Type B pancreatic cell (in vitro differentiated cells): ENCODE results near the gene RPS19. TPM values are rescaled to one million over a fixed set of nuclear protein-coding genes. Genes with fewer than 3 reads are reported as not detected.

ENCODE experiments used
- DNase-seq: peaks from one replicate; pipeline ENCODE4 v3.0.0; 2021; ENCODE audit warnings: mixed read lengths; ENCODE audit not compliant: unreplicated experiment; ENCODE audit errors: extremely low spot score
- H3K27ac Mint-ChIP-seq: 2 replicates; pipeline ENCODE4 v1.8.0; 2021; ENCODE audit warnings: mild to moderate bottlenecking, mixed read lengths
- H3K27me3 Mint-ChIP-seq: 2 replicates; pipeline ENCODE4 v1.8.0; 2021; ENCODE audit warnings: mixed read lengths
- H3K36me3 Mint-ChIP-seq: 2 replicates; pipeline ENCODE4 v1.8.0; 2021; ENCODE audit warnings: mixed read lengths
- H3K4me1 Mint-ChIP-seq: one replicate; pipeline ENCODE4 v1.8.0; 2021; ENCODE audit warnings: mixed read lengths; ENCODE audit not compliant: unreplicated experiment
- H3K4me3 Mint-ChIP-seq: 2 replicates; pipeline ENCODE4 v1.8.0; 2021; ENCODE audit warnings: mild to moderate bottlenecking, mixed read lengths
- H3K9me3 Mint-ChIP-seq: 2 replicates; pipeline ENCODE4 v1.8.0; 2021; ENCODE audit warnings: mixed read lengths
- CTCF ChIP-seq: fragments of 200-600 bp; sonication (generic); conservative IDR thresholded peaks from 2 replicates; pipeline ENCODE4 v1.5.0; 2021; ENCODE audit warnings: antibody characterized with exemption, mild to moderate bottlenecking
- total RNA-seq: library from RNA; stranded (reverse); gene quantifications from 2 replicates; pipeline ENCODE4 v1.2.1, GENCODE V29; 2021; ENCODE audit warnings: low replicate concordance

The RPS19 gene
- total RNA-seq, 1 donor from 2014 or later, result 3,159 TPM

- Mint-ChIP-seq H3K4me1 (no peaks in the 10 kb centered on the region), H3K36me3 (no peaks in the 10 kb centered on the region), H3K27ac (no peak overlapping the region), H3K4me3 (no peak overlapping the region), H3K27me3 (peaks cover 29% of the 10 kb centered on the region), H3K9me3 (peaks cover 4% of the 10 kb centered on the region)
- TF ChIP-seq CTCF, result no peak
- DNase-seq, result no peak
Observed at GRCh38 chr19:41843371-41843770, 16.7 kb upstream of the RPS19 start.

GRCh38 chr19:41844601-41845000, 15.5 kb upstream of the RPS19 start, which contains the start of gene LYPD4:
TSS of gene LYPD4 (minus strand) at chr19:41844683. CDS start at chr19:41839285, 5,398 bp downstream.
- no peak for DNase-seq
- Mint-ChIP-seq H3K36me3 (no peaks in the 10 kb centered on the region), H3K9me3 (peaks cover 4% of the 10 kb centered on the region), H3K4me1 (no peaks in the 10 kb centered on the region), H3K4me3 (no peak within 1 kb of the TSS), H3K27me3 (peaks cover 30% of the 10 kb centered on the region), H3K27ac (no peak within 1 kb of the TSS)
- no peak for TF ChIP-seq CTCF

- peaks cover 30% of the 10 kb centered on the region for H3K27me3 Mint-ChIP-seq
- TF ChIP-seq CTCF, result no peak
- H3K9me3 Mint-ChIP-seq, result peaks cover 4% of the 10 kb centered on the region
- H3K4me3 Mint-ChIP-seq, result no peak within 1 kb of the TSS
- H3K27ac Mint-ChIP-seq, result no peak within 1 kb of the TSS
- H3K4me1 Mint-ChIP-seq, result no peaks in the 10 kb centered on the region
- H3K36me3 Mint-ChIP-seq, result no peaks in the 10 kb centered on the region
- DNase-seq, result no peak
Observed at GRCh38 chr19:41845001-41845050, 15.2 kb upstream of the RPS19 start, which contains the start of gene DMRTC2. TSS of gene DMRTC2 (plus strand) at chr19:41845042. CDS start at chr19:41847429, 2,387 bp downstream.

GRCh38 chr19:41845051-41845590, 14.9 kb upstream of the RPS19 start:
- H3K4me3 Mint-ChIP-seq, result no peak overlapping the region
- H3K9me3 Mint-ChIP-seq, result peaks cover 4% of the 10 kb centered on the region
- H3K36me3 Mint-ChIP-seq, result no peaks in the 10 kb centered on the region
- DNase-seq, result no peak
- H3K27ac Mint-ChIP-seq, result no peak overlapping the region
- H3K4me1 Mint-ChIP-seq, result no peaks in the 10 kb centered on the region
- H3K27me3 Mint-ChIP-seq, result peaks cover 31% of the 10 kb centered on the region
- TF ChIP-seq CTCF, result no peak

- no peak for TF ChIP-seq CTCF
- Mint-ChIP-seq H3K4me1 (no peaks in the 10 kb centered on the region), H3K9me3 (peaks cover 4% of the 10 kb centered on the region), H3K27ac (no peak overlapping the region), H3K4me3 (no peak overlapping the region), H3K36me3 (no peaks in the 10 kb centered on the region), H3K27me3 (peaks cover 53% of the 10 kb centered on the region)
- no peak for DNase-seq
Observed at GRCh38 chr19:41847351-41848105, 12.5 kb upstream of the RPS19 start.
